ENCODE measurements around the gene TTLL5.

- TF ChIP-seq CTCF (IDR thresholded peaks at IDR 0.05) (no peak), POLR2A (IDR thresholded peaks at IDR 0.05) (no peak)
Observed at GRCh38 chr14:75662966-75663365, 1.9 kb downstream of the TTLL5 start.

All from tibial nerve (tissue), 3 donors.